HepG2 (cell line): ENCODE data around the gene CEBPE. TPM values are rescaled to one million over a fixed set of nuclear protein-coding genes. Genes with fewer than 3 reads are reported as not detected.

Source experiments
- ATAC-seq: fragments of 200-7000 bp; cut with Tn5 transposase; 3 replicates; pipeline ENCODE4 v1.9.1; 2020; ENCODE audit warnings: mild to moderate bottlenecking, moderate library complexity
- Bru-seq: library from RNA; stranded (reverse); fragments of 400-500 nt; gene quantifications from one replicate; lab custom pipeline; 2021; lab: Mats Ljungman, UMichigan
- BruChase-seq, 2 experiments: library from RNA; stranded (reverse); fragments of 400-500 nt; gene quantifications; one replicate each; lab custom pipeline; 2021; lab: Mats Ljungman, UMichigan
- BruUV-seq: library from RNA; stranded (reverse); fragments of 400-500 nt; replicated peaks from 2 replicates; lab custom pipeline; 2021; lab: Mats Ljungman, UMichigan
- CTCF ChIA-PET: fragments of 300-600 bp; formaldehyde crosslinking; extraction: SDS; loops from one replicate; lab custom pipeline; 2021; ENCODE audit warnings: low total read pairs, inconsistent platforms, low intra/inter-chr PET ratio; lab: Yijun Ruan, JAX
- POLR2A ChIA-PET: fragments of 350-600 bp; sonication (Branson Sonifier 250); formaldehyde crosslinking; loops from one replicate; lab custom pipeline; 2020; ENCODE audit warnings: antibody characterized with exemption, inconsistent platforms; lab: Yijun Ruan, JAX
- DNase-seq: peaks from one replicate; pipeline ENCODE4 v3.0.0-alpha.2; 2015; ENCODE audit warnings: low spot score
- FAIRE-seq: peaks from 3 replicates; lab custom pipeline; 2011; peaks lifted over from hg19 to GRCh38; lab: Jason Lieb, UNC
- H2AFZ ChIP-seq: one replicate; pipeline ENCODE4 v1.6.1; 2011; ENCODE audit warnings: low read length, inconsistent platforms
- H3K27ac ChIP-seq: fragments of 300-600 bp; 3 replicates; pipeline ENCODE4 v1.8.0; 2011; ENCODE audit warnings: mixed run types, mild to moderate bottlenecking, mixed read lengths, low read length, inconsistent platforms; ENCODE audit not compliant: insufficient read depth; ENCODE audit errors: extremely low read length
- H3K27me3 ChIP-seq, 2 experiments: fragments of 200-600 bp in 1 of 2; 2 replicates in 1 of 2; 3 replicates in 1 of 2; pipeline versions ENCODE4 v1.6.0 to v1.8.0; 2011; ENCODE audit warnings: low read length in 2 of 2, mild to moderate bottlenecking in 2 of 2, moderate library complexity in 2 of 2, inconsistent platforms in 1 of 2; ENCODE audit not compliant: insufficient read depth in 2 of 2, control insufficient read depth in 1 of 2
- H3K36me3 ChIP-seq, 2 experiments: fragments of 200-600 bp in 1 of 2; replicated peaks in 1 of 2; 2 replicates in 1 of 2; 3 replicates in 1 of 2; pipeline versions ENCODE4 v1.5.1 to v1.8.0; 2011; ENCODE audit warnings: low read length in 2 of 2, inconsistent platforms in 1 of 2; ENCODE audit not compliant: insufficient read depth in 2 of 2, control insufficient read depth in 1 of 2
- H3K4me1 ChIP-seq: 2 replicates; pipeline ENCODE4 v1.5.1; 2012; ENCODE audit warnings: low read length, inconsistent platforms; ENCODE audit not compliant: insufficient read depth
- H3K4me2 ChIP-seq: 2 replicates; pipeline ENCODE4 v1.6.0; 2011; ENCODE audit warnings: low read depth, low read length, inconsistent platforms
- H3K4me3 ChIP-seq, 3 experiments: fragments of 200-600 bp in 1 of 3; sonication (generic), shearing (Covaris generic) in 1 of 3; replicated peaks in 1 of 3; 2 replicates each; pipeline ENCODE4 v1.5.1; 2011 to 2016; ENCODE audit warnings: low read length in 3 of 3, inconsistent platforms in 2 of 3, low read depth in 2 of 3, mild to moderate bottlenecking in 2 of 3, control low read depth in 1 of 3, mixed read lengths in 1 of 3; ENCODE audit not compliant: insufficient read depth in 1 of 3
- H3K79me2 ChIP-seq: one replicate; pipeline ENCODE4 v1.6.1; 2011; ENCODE audit warnings: low read length, inconsistent platforms; ENCODE audit not compliant: insufficient read depth
- H3K9ac ChIP-seq: 2 replicates; pipeline ENCODE4 v1.6.0; 2011; ENCODE audit warnings: mild to moderate bottlenecking, low read depth, low read length, inconsistent platforms; ENCODE audit not compliant: insufficient read depth
- H3K9me3 ChIP-seq: 2 replicates; pipeline ENCODE4 v1.5.1; 2012; ENCODE audit warnings: mild to moderate bottlenecking, low read length
- H4K20me1 ChIP-seq: 2 replicates; pipeline ENCODE4 v1.6.0; 2011; ENCODE audit warnings: inconsistent platforms, mild to moderate bottlenecking, low read length, moderate library complexity; ENCODE audit not compliant: insufficient read depth
- AKAP8 ChIP-seq: sonication (generic); formaldehyde crosslinking; IDR thresholded peaks from 2 replicates; pipeline ENCODE4 v1.5.1; 2020; ENCODE audit warnings: mild to moderate bottlenecking, missing genetic modification reagents
- FOXO1 ChIP-seq: sonication (generic); formaldehyde crosslinking; IDR thresholded peaks from 2 replicates; pipeline ENCODE4 v1.4.0; 2020; ENCODE audit warnings: missing genetic modification reagents
- KDM1A ChIP-seq: IDR thresholded peaks from 2 replicates; pipeline ENCODE4 v1.6.1; 2016; ENCODE audit warnings: missing compliant biosample characterization
- KLF16 ChIP-seq, 2 experiments: sonication (generic) in 1 of 2; formaldehyde crosslinking in 1 of 2; IDR thresholded peaks; 2 replicates each; pipeline versions ENCODE4 v1.6.1 to v1.8.0; 2016 to 2023; ENCODE audit warnings: missing genetic modification reagents in 2 of 2, missing compliant biosample characterization in 1 of 2
- KLF6 ChIP-seq: IDR thresholded peaks from 2 replicates; pipeline ENCODE4 v1.8.0; 2016; ENCODE audit warnings: missing biosample characterization, missing genetic modification reagents
- MAX ChIP-seq: IDR thresholded peaks from 2 replicates; pipeline ENCODE4 v1.6.1; 2012; ENCODE audit warnings: inconsistent platforms
- MIXL1 ChIP-seq: IDR thresholded peaks from 2 replicates; pipeline ENCODE4 v1.6.1; 2016
- TEAD2 ChIP-seq: sonication (generic); formaldehyde crosslinking; IDR thresholded peaks from 2 replicates; pipeline ENCODE4 v1.9.0; 2021; ENCODE audit warnings: missing genetic modification reagents
- ZFX ChIP-seq: sonication (generic); formaldehyde crosslinking; IDR thresholded peaks from 2 replicates; pipeline ENCODE4 v1.4.0; 2020; ENCODE audit warnings: mild to moderate bottlenecking, low read depth, missing genetic modification reagents, moderate library complexity
- ZKSCAN1 ChIP-seq: fragments of 150-350 bp; IDR thresholded peaks from 2 replicates; pipeline ENCODE4 v1.6.1; 2014; ENCODE audit warnings: low read length
- ZNF263 ChIP-seq: sonication (generic); formaldehyde crosslinking; IDR thresholded peaks from 2 replicates; pipeline ENCODE4 v1.4.0; 2020; ENCODE audit warnings: missing genetic modification reagents
- WGBS: methylation state at CpG from one replicate; pipeline ENCODE4 v1.1.6; 2017; ENCODE audit warnings: low lambda C conversion rate; 5-methylcytosine and 5-hydroxymethylcytosine counted together
- in situ Hi-C: cut with HindIII; loops from 2 replicates; pipeline ENCODE4 v1.10.0; 2017; ENCODE audit warnings: low pct_unique_long_range_greater_than_20kb; ENCODE audit not compliant: extremely low pct_ligation_motif_present
- intact Hi-C: fragments of 100-400 bp; cut with micrococcal nuclease; formaldehyde crosslinking; loops from one replicate; pipeline ENCODE4 v1.10.0; 2022; ENCODE audit not compliant: unreplicated experiment
- long read RNA-seq, 2 experiments: library from RNA in 1 of 2; library from polyadenylated mRNA in 1 of 2; stranded (forward) in 1 of 2; unstranded in 1 of 2; transcript quantifications; one replicate each; pipeline ENCODE4 v2.0.0, GENCODE V29; 2019 to 2022
- polyA minus RNA-seq, 3 experiments: library from RNA; depleted of rRNA, polyadenylated mRNA; stranded (reverse); fragments of >200 nt; gene quantifications; 2 replicates each; pipeline ENCODE4 v1.2.3, GENCODE V29; 2011; ENCODE audit warnings: low replicate concordance in 1 of 3
- polyA plus RNA-seq, 8 experiments: library from polyadenylated mRNA; depleted of rRNA in 3 of 8; stranded (reverse) in 7 of 8; unstranded in 1 of 8; fragments of >200 nt; fragmentation: Illumina TruSeq in 4 of 8; extraction: Trizol in 4 of 8; gene quantifications; 2 replicates each; pipeline versions ENCODE4 v1.2.1 to v1.2.3, GENCODE V29; 2011 to 2016; ENCODE audit warnings: low read depth in 4 of 8, missing spikeins in 1 of 8, mixed read lengths in 1 of 8; ENCODE audit not compliant: insufficient read depth in 1 of 8
- total RNA-seq, 5 experiments: library from RNA; depleted of rRNA; stranded (reverse); fragments of >200 nt; fragmentation: Illumina TruSeq; extraction: Trizol; gene quantifications; 2 replicates each; pipeline ENCODE4 v1.2.3, GENCODE V29; 2016; ENCODE audit warnings: low read depth in 1 of 5
- TF ChIP-seq, protein P1 (sequence below): sonication (generic); formaldehyde crosslinking; IDR thresholded peaks from 2 replicates; pipeline ENCODE4 v1.9.0; 2021; ENCODE audit warnings: missing genetic modification reagents, borderline replicate concordance

CEBPE gene
- 0.11 TPM in 1 of 2 replicates, not detected in the other for total RNA-seq (2016; rRNA removed; fragmentation: Illumina TruSeq; extraction: Trizol)
- total RNA-seq (2016; cell fraction: cytosol; rRNA removed; fragmentation: Illumina TruSeq; extraction: Trizol; ENCODE audit: low read depth), result not detected in 2 replicates
- total RNA-seq (2016; cell fraction: insoluble cytoplasmic fraction; rRNA removed; fragmentation: Illumina TruSeq; extraction: Trizol), result 0.12 TPM in 1 of 2 replicates, not detected in the other
- total RNA-seq (2016; cell fraction: membrane; rRNA removed; fragmentation: Illumina TruSeq; extraction: Trizol), result 0.17 TPM in 1 of 2 replicates, not detected in the other
- not detected in 2 replicates for total RNA-seq (2016; cell fraction: nucleus; rRNA removed; fragmentation: Illumina TruSeq; extraction: Trizol)
- 0.09 and 0.10 TPM in 2 replicates for polyA plus RNA-seq (2011; rRNA removed)
- polyA plus RNA-seq (2011; cell fraction: cytosol; rRNA removed), result 0.10 and 0.13 TPM in 2 replicates
- polyA plus RNA-seq (2011; cell fraction: nucleus; rRNA removed), result 0.10 TPM in 1 of 2 replicates, not detected in the other
- polyA plus RNA-seq (2012), result 0.09 TPM in 1 of 2 replicates, not detected in the other
- polyA plus RNA-seq (2016; cell fraction: cytosol; fragmentation: Illumina TruSeq; extraction: Trizol; ENCODE audit: low read depth), result not detected in 2 replicates
- not detected in 2 replicates for polyA plus RNA-seq (2016; cell fraction: insoluble cytoplasmic fraction; fragmentation: Illumina TruSeq; extraction: Trizol; ENCODE audit: low read depth)
- not detected in 2 replicates for polyA plus RNA-seq (2016; cell fraction: membrane; fragmentation: Illumina TruSeq; extraction: Trizol; ENCODE audit: low read depth)
- not detected in 2 replicates for polyA plus RNA-seq (2016; cell fraction: nucleus; fragmentation: Illumina TruSeq; extraction: Trizol; ENCODE audit: insufficient read depth, low read depth)
- polyA minus RNA-seq (2011; rRNA and poly(A)+ RNA removed; ENCODE audit: low replicate concordance), result 0.08 and 0.14 TPM in 2 replicates
- polyA minus RNA-seq (2011; cell fraction: cytosol; rRNA and poly(A)+ RNA removed), result not detected in 2 replicates
- polyA minus RNA-seq (2011; cell fraction: nucleus; rRNA and poly(A)+ RNA removed), result not detected in 2 replicates
- percentile 17 among the genes with signal in this experiment for Bru-seq, nascent RNA
- BruChase-seq, experiment 1, labeled RNA remaining after a 6-hour chase, result not detected
- not detected for BruChase-seq, experiment 2, labeled RNA remaining after a 2-hour chase
- long read RNA-seq, experiment 1, result 0 reads
- long read RNA-seq, experiment 2, partial matches to known transcripts, result 0 of 1 reads
- long read RNA-seq, experiment 2, other reads (novel, unspliced or antisense), result 0 of 1 reads

DNA sequence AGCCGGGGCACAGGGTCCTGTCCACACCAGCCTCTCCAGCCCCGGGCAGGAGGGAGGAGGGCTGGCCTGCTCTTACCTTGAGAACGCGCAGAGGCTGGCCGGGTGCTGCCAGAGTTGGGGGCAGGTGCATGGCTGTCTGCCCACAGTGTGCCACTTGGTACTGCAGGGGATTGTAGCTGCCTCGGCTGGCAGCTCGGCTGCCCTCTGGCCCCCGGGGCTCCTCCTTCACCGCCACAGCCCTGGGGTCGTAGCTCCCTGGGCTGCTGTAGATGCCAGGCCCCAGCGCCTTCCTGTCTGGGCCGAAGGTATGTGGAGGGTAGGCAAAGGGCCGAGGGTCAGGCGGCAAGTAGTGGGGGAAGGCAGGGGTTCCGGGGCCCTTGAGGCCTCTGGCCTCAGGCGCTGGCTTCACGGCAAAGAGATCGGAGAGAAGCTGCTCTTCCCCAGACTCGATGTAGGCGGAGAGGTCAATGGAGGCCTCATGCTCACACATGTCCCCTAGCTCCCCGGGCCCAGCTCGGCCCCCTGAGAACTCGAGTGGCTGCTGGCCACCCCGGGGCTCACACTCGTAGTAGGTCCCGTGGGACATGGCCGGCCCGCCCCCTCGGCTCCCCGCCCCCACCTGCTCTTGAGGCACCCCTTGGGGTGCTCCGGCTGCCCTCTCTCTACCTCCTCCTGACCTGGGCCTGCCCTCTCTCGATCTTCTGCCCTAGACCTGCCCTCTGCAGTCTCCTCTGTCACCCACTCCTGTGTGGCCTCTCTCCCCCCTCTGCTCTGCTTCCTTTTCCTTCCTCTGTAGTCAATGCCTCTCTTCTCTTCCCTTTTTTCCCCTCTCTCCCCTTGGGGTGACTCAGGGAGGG lies at the start of gene CEBPE:
Gene CEBPE, minus strand, starts transcription at position 750 of the 857 bp plus-strand sequence. Its CDS starts 164 bp downstream, at position 586.
- H3K9me3 ChIP-seq, result no peaks in the 10 kb centered on the region
- BruUV-seq, result no TSS peak
- in situ Hi-C loops (no loop called here), intact Hi-C loops (no loop called here)
- peaks cover 41% of the 10 kb centered on the region for H3K4me1 ChIP-seq
- DNase-seq (no peak), FAIRE-seq (no peak), ATAC-seq (peak; percentile 20)
- POLR2A ChIA-PET, result interaction anchor here (2.2 kb wide), 1 partner anchor 23 kb away, joined by 17 read pairs; the partner anchor contains the start of genes ACIN1 and C14orf119
- no peak within 1 kb of the TSS for H3K27ac ChIP-seq
- no peak within 1 kb of the TSS for H2AFZ ChIP-seq
- H3K27me3 ChIP-seq, result peaks cover 52 to 94% of the 10 kb centered on the region in 2 experiments
- no peaks in the 10 kb centered on the region for H4K20me1 ChIP-seq
- no peaks in the 10 kb centered on the region for H3K79me2 ChIP-seq
- peak within 1 kb of the TSS; percentile 19; the same call in 1 of the 2 replicates for H3K9ac ChIP-seq
- no peaks in the 10 kb centered on the region for H3K36me3 ChIP-seq
- H3K4me3 ChIP-seq, result peak within 1 kb of the TSS; percentile 2 to 63 (median 14); a peak in 3 of 6 replicates
- WGBS, result 20% methylated on average over 32 of the region's 32 CpGs
- CTCF ChIA-PET, result interaction anchor here (1.2 to 9.6 kb wide), 2 partner anchors 47 to 66 kb away, joined by 3 to 493 read pairs; partner anchors contain the start of gene SLC7A8
- H3K4me2 ChIP-seq, result peak within 1 kb of the TSS; percentile 64
- TF ChIP-seq TEAD2 (CRISPR knock-in tag), result 0 out of 2 replicates have a peak, but pooled peaks have one; percentile 11
- TF ChIP-seq KDM1A (CRISPR knock-in tag), result no peak
- no peak for TF ChIP-seq ZKSCAN1
- peak; percentile 73 for TF ChIP-seq ZNF263 (CRISPR knock-in tag)
- no peak for TF ChIP-seq MIXL1 (CRISPR knock-in tag)
- TF ChIP-seq, protein P1, sequence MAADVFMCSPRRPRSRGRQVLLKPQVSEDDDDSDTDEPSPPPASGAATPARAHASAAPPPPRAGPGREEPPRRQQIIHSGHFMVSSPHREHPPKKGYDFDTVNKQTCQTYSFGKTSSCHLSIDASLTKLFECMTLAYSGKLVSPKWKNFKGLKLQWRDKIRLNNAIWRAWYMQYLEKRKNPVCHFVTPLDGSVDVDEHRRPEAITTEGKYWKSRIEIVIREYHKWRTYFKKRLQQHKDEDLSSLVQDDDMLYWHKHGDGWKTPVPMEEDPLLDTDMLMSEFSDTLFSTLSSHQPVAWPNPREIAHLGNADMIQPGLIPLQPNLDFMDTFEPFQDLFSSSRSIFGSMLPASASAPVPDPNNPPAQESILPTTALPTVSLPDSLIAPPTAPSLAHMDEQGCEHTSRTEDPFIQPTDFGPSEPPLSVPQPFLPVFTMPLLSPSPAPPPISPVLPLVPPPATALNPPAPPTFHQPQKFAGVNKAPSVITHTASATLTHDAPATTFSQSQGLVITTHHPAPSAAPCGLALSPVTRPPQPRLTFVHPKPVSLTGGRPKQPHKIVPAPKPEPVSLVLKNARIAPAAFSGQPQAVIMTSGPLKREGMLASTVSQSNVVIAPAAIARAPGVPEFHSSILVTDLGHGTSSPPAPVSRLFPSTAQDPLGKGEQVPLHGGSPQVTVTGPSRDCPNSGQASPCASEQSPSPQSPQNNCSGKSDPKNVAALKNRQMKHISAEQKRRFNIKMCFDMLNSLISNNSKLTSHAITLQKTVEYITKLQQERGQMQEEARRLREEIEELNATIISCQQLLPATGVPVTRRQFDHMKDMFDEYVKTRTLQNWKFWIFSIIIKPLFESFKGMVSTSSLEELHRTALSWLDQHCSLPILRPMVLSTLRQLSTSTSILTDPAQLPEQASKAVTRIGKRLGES (CRISPR knock-in tag), result no peak
- 0 out of 2 replicates have a peak, but pooled peaks have one; percentile 3 for TF ChIP-seq MAX
- TF ChIP-seq FOXO1 (CRISPR knock-in tag), result peak; percentile 9; the same call in 1 of the 2 replicates
- TF ChIP-seq KLF6, result no peak
- TF ChIP-seq ZFX (CRISPR knock-in tag), result peak; percentile 46; the same call in 1 of the 2 replicates
- no peak for TF ChIP-seq AKAP8 (CRISPR knock-in tag)
- TF ChIP-seq KLF16 (CRISPR knock-in tag; IDR thresholded peaks at IDR 0.05), result no peak
